ENCODE results near the gene SCGB1C1.
"Not testable (repeated sequence)": the region's sequence is repeated elsewhere in the genome, so short reads cannot be mapped to it uniquely, and the experiment has no call there.

SCGB1C1 gene

GRCh38 chr11:238346-238745 is 45.5 kb downstream of the SCGB1C1 start:
- H3K9ac ChIP-seq (ENCODE audit: low read depth, low read length); H3K27me3 ChIP-seq (ENCODE audit: control insufficient read depth, insufficient read depth, low read length); H3K4me3 ChIP-seq (ENCODE audit: low read depth, low read length); H3K36me3 ChIP-seq (ENCODE audit: control insufficient read depth, insufficient read depth, low read length); H3K9me3 ChIP-seq (ENCODE audit: control insufficient read depth, insufficient read depth, low read length); H3K4me1 ChIP-seq (ENCODE audit: control insufficient read depth, insufficient read depth, low read length): not testable (repeated sequence)

DNA sequence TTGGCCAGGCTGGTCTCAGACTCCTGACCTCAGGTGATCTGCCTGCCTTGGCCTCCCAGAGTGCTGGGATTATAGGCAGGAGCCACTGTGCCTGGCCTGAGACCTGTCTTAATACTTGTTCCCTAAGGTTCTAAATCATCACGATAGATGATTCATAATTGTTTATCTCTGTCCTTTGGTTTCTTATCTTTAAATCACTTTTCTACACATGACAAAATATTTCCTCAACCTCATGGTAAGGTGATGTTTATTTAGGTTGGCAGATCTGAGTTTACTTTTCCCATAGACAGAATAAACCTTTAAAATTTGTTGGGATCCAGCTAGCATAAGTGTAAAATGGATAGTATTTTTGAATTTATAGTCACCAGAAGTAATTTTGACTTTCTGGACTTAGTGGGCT is 47.4 kb downstream of the SCGB1C1 start:
- H3K27me3 ChIP-seq (ENCODE audit: control insufficient read depth, insufficient read depth, low read length) = no peaks in the 10 kb centered on the region
- H3K36me3 ChIP-seq (ENCODE audit: control insufficient read depth, insufficient read depth, low read length) = peaks cover 11% of the 10 kb centered on the region
- H3K9me3 ChIP-seq (ENCODE audit: control insufficient read depth, insufficient read depth, low read length) = no peaks in the 10 kb centered on the region
- no peak overlapping the region for H3K4me3 ChIP-seq (ENCODE audit: low read depth, low read length)
- H3K4me1 ChIP-seq (ENCODE audit: control insufficient read depth, insufficient read depth, low read length) = no peaks in the 10 kb centered on the region
- H3K9ac ChIP-seq (ENCODE audit: low read depth, low read length) = no peak overlapping the region

DNA sequence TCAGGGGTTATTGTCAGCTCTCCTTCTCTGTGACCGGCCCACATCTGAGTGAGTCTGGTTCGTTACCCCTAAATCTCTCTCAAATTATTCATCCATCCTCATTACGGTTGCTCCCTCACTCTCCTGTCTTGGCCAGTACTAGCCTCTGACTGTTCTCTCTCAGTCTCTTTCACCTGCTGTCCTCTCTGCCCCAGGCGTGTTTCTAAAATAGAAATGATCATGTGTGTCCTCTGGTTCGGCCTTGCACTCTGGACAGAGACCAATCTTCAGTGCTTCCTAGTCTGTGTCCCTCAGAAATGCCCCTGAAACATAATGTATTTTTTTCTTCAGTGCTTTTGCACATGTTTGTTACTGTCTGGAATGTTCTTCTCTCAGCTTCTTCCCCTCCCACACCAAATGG is 48.8 kb downstream of the SCGB1C1 start:
- Histone ChIP-seq H3K27me3 (ENCODE audit: control insufficient read depth, insufficient read depth, low read length) (no peaks in the 10 kb centered on the region), H3K4me3 (ENCODE audit: low read depth, low read length) (no peak overlapping the region), H3K9ac (ENCODE audit: low read depth, low read length) (no peak overlapping the region), H3K36me3 (ENCODE audit: control insufficient read depth, insufficient read depth, low read length) (peaks cover 21% of the 10 kb centered on the region), H3K4me1 (ENCODE audit: control insufficient read depth, insufficient read depth, low read length) (no peaks in the 10 kb centered on the region), H3K9me3 (ENCODE audit: control insufficient read depth, insufficient read depth, low read length) (no peaks in the 10 kb centered on the region)

Measured in iPS-15b (cell line).